HCT116 (cell line): ENCODE data around the gene KRT5. TPM values are rescaled to one million over a fixed set of nuclear protein-coding genes. Genes with fewer than 3 reads are reported as not detected.
A peak's percentile ranks its signal among the peaks of the same experiment; 100 is the strongest.

Experiments
- ATAC-seq: fragments of 200-7000 bp; cut with Tn5 transposase; 2 replicates; pipeline ENCODE4 v1.9.1; 2020; ENCODE audit warnings: mild to moderate bottlenecking, moderate library complexity
- BruUV-seq: library from RNA; stranded (reverse); fragments of 400-500 nt; replicated peaks from 2 replicates; lab custom pipeline; 2021; lab: Mats Ljungman, UMichigan
- CTCF ChIA-PET: fragments of 300-600 bp; sonication (Branson Sonifier 250); formaldehyde crosslinking; loops from one replicate; lab custom pipeline; 2021; ENCODE audit warnings: antibody characterized with exemption; lab: Charles Lee
- POLR2A ChIA-PET: fragments of 300-600, 350-600 bp; sonication (Branson Sonifier 250); formaldehyde crosslinking; loops from one replicate; lab custom pipeline; 2021; ENCODE audit warnings: antibody characterized with exemption; lab: Charles Lee
- RAD21 ChIA-PET, 2 experiments: fragments of 300-600 bp; sonication (Branson Sonifier 250); formaldehyde crosslinking; loops; one replicate each; lab custom pipeline; 2023; ENCODE audit warnings: low total read pairs in 2 of 2; ENCODE audit not compliant: uncharacterized antibody in 2 of 2, unreplicated experiment in 2 of 2, low non-redundant PET in 1 of 2; lab: Charles Lee
- DNase-seq: peaks from one replicate; pipeline ENCODE4 v3.0.0-alpha.2; 2010; ENCODE audit warnings: low read depth, low spot score
- H2AFZ ChIP-seq: fragments of 200-600 bp; shearing (Covaris generic), sonication (generic); 2 replicates; pipeline ENCODE4 v1.6.1; 2017; ENCODE audit warnings: low read depth, mixed run types, mixed read lengths, antibody characterized with exemption, low read length; ENCODE audit not compliant: poor library complexity, severe bottlenecking
- H3K27ac ChIP-seq: 2 replicates; pipeline ENCODE4 v1.5.1; 2012; ENCODE audit warnings: low read depth, low read length
- H3K27me3 ChIP-seq: fragments of 200-600 bp; sonication (generic); 2 replicates; pipeline ENCODE4 v1.6.1; 2016; ENCODE audit warnings: mixed run types, low read length, mixed read lengths; ENCODE audit not compliant: insufficient read depth
- H3K36me3 ChIP-seq, 2 experiments: fragments of 200-500 bp in 1 of 2; fragments of 200-600 bp in 1 of 2; sonication (Bioruptor generic) in 1 of 2; sonication (generic) in 1 of 2; 2 replicates each; pipeline versions ENCODE4 v1.5.1 to v1.6.1; 2014 to 2016; ENCODE audit warnings: low read length in 2 of 2, inconsistent platforms in 1 of 2, mixed read lengths in 1 of 2, mixed run types in 1 of 2; ENCODE audit not compliant: insufficient read depth in 2 of 2, control insufficient read depth in 1 of 2
- H3K4me1 ChIP-seq, 2 experiments: fragments of 200-600 bp in 1 of 2; sonication (generic) in 1 of 2; 2 replicates each; pipeline versions ENCODE4 v1.5.1 to v1.6.1; 2012 to 2017; ENCODE audit warnings: low read length in 2 of 2, inconsistent platforms in 1 of 2, mild to moderate bottlenecking in 1 of 2, mixed read lengths in 1 of 2, mixed run types in 1 of 2, moderate library complexity in 1 of 2; ENCODE audit not compliant: insufficient read depth in 2 of 2, control insufficient read depth in 1 of 2
- H3K4me2 ChIP-seq: fragments of 200-600 bp; sonication (generic); 2 replicates; pipeline ENCODE4 v1.6.1; 2017; ENCODE audit warnings: mixed run types, low read length, mixed read lengths
- H3K4me3 ChIP-seq, 2 experiments: fragments of 200-600 bp in 1 of 2; sonication (generic) in 1 of 2; replicated peaks in 1 of 2; 2 replicates each; pipeline ENCODE4 v1.5.1; 2011 to 2016; ENCODE audit warnings: low read length in 2 of 2, control low read depth in 1 of 2, low read depth in 1 of 2, mild to moderate bottlenecking in 1 of 2, mixed read lengths in 1 of 2, mixed run types in 1 of 2
- H3K79me2 ChIP-seq: fragments of 200-600 bp; sonication (generic); 2 replicates; pipeline ENCODE4 v1.6.1; 2017; ENCODE audit warnings: mild to moderate bottlenecking, mixed run types, low read length, moderate library complexity, mixed read lengths; ENCODE audit not compliant: insufficient read depth
- H3K9ac ChIP-seq: fragments of 200-600 bp; sonication (generic); 2 replicates; pipeline ENCODE4 v1.6.1; 2016; ENCODE audit warnings: low read length, mixed read lengths
- H3K9me2 ChIP-seq: fragments of 200-600 bp; sonication (generic), shearing (Covaris generic); 2 replicates; pipeline ENCODE4 v1.6.1; 2017; ENCODE audit warnings: mixed run types, mild to moderate bottlenecking, moderate library complexity; ENCODE audit not compliant: insufficient read depth
- H3K9me3 ChIP-seq, 2 experiments: fragments of 200-500 bp in 1 of 2; fragments of 200-600 bp in 1 of 2; sonication (Bioruptor generic) in 1 of 2; sonication (generic) in 1 of 2; 2 replicates each; pipeline ENCODE4 v1.6.1; 2014 to 2017; ENCODE audit warnings: low read length in 2 of 2, mixed read lengths in 2 of 2, inconsistent platforms in 1 of 2, low read depth in 1 of 2, mild to moderate bottlenecking in 1 of 2, mixed run types in 1 of 2, moderate library complexity in 1 of 2; ENCODE audit not compliant: control insufficient read depth in 1 of 2, insufficient read depth in 1 of 2
- H4K20me1 ChIP-seq: fragments of 200-600 bp; sonication (generic), shearing (Covaris generic); 2 replicates; pipeline ENCODE4 v1.6.1; 2017; ENCODE audit warnings: mixed run types, mild to moderate bottlenecking, moderate library complexity; ENCODE audit not compliant: insufficient read depth
- CEBPB ChIP-seq: IDR thresholded peaks from 2 replicates; pipeline ENCODE4 v1.6.1; 2012; ENCODE audit warnings: low read depth
- EGR1 ChIP-seq: IDR thresholded peaks from 2 replicates; pipeline ENCODE4 v1.6.1; 2012; ENCODE audit warnings: low read depth
- ELF1 ChIP-seq: IDR thresholded peaks from 2 replicates; pipeline ENCODE4 v1.6.1; 2012; ENCODE audit warnings: low read depth, borderline replicate concordance
- EZH2 ChIP-seq: fragments of 200-600 bp; sonication (generic); IDR thresholded peaks from 2 replicates; pipeline ENCODE4 v1.6.1; 2017; ENCODE audit warnings: antibody characterized with exemption, mixed run types
- EZH2phosphoT487 ChIP-seq: fragments of 200-600 bp; IDR thresholded peaks from 2 replicates; pipeline ENCODE4 v1.6.1; 2018; ENCODE audit warnings: antibody characterized with exemption, borderline replicate concordance
- JUND ChIP-seq: IDR thresholded peaks from 2 replicates; pipeline ENCODE4 v1.6.1; 2012
- POLR2A ChIP-seq: IDR thresholded peaks from 2 replicates; pipeline ENCODE4 v1.7.0; 2011; ENCODE audit warnings: borderline replicate concordance; ENCODE audit not compliant: insufficient read depth, insufficient read length; ENCODE audit errors: extremely low read depth
- POLR2AphosphoS5 ChIP-seq: IDR thresholded peaks from 2 replicates; pipeline ENCODE4 v1.6.1; 2011; ENCODE audit warnings: mild to moderate bottlenecking, low read depth, low read length, moderate library complexity
- RAD21 ChIP-seq: IDR thresholded peaks from 2 replicates; pipeline ENCODE4 v1.6.1; 2012; ENCODE audit warnings: low read depth, mild to moderate bottlenecking
- SIN3A ChIP-seq: IDR thresholded peaks from 2 replicates; pipeline ENCODE4 v1.6.1; 2012; ENCODE audit warnings: low read depth
- SP1 ChIP-seq: IDR thresholded peaks from 2 replicates; pipeline ENCODE4 v1.6.1; 2012; ENCODE audit warnings: low read depth
- SRF ChIP-seq: IDR thresholded peaks from 2 replicates; pipeline ENCODE4 v1.6.1; 2012; ENCODE audit warnings: low read depth
- TCF7L2 ChIP-seq: IDR thresholded peaks from 2 replicates; pipeline ENCODE4 v1.7.0; 2011; ENCODE audit warnings: borderline replicate concordance, inconsistent platforms; ENCODE audit not compliant: insufficient read depth, insufficient read length; ENCODE audit errors: extremely low read depth
- YY1 ChIP-seq: IDR thresholded peaks from 2 replicates; pipeline ENCODE4 v1.6.1; 2011; ENCODE audit warnings: low read length, low read depth, moderate library complexity, mild to moderate bottlenecking; ENCODE audit not compliant: insufficient replicate concordance; ENCODE audit errors: extremely low read depth
- ZFX ChIP-seq: fragments of 450-650 bp; IDR thresholded peaks from 2 replicates; pipeline ENCODE4 v1.6.1; 2017
- ZNF274 ChIP-seq: fragments of 200-500 bp; sonication (Bioruptor generic); IDR thresholded peaks from 2 replicates; pipeline ENCODE4 v1.6.1; 2014; ENCODE audit warnings: mild to moderate bottlenecking, low read depth, low read length, inconsistent platforms
- intact Hi-C: fragments of 100-400 bp; cut with micrococcal nuclease; formaldehyde crosslinking; loops from 2 replicates; pipeline ENCODE4 v1.10.0; 2022
- total RNA-seq: library from RNA; stranded (reverse); gene quantifications from one replicate; pipeline ENCODE4 v1.2.1, GENCODE V29; 2021; ENCODE audit not compliant: unreplicated experiment
- TF ChIP-seq, protein P1 (sequence below), 3 experiments: fragments of 200-600 bp in 1 of 3; sonication (generic) in 1 of 3; IDR thresholded peaks in 2 of 3; conservative IDR thresholded peaks in 1 of 3; 2 replicates each; pipeline ENCODE4 v1.5.1; 2012 to 2017; ENCODE audit warnings: low read depth in 2 of 3, low read length in 2 of 3, antibody characterized with exemption in 1 of 3, borderline replicate concordance in 1 of 3, control low read depth in 1 of 3, mild to moderate bottlenecking in 1 of 3, mixed read lengths in 1 of 3, mixed run types in 1 of 3, moderate library complexity in 1 of 3; ENCODE audit not compliant: insufficient read depth in 1 of 3
- TF ChIP-seq, protein P2 (sequence below): IDR thresholded peaks from 2 replicates; pipeline ENCODE4 v1.6.1; 2012

KRT5 gene
- total RNA-seq, 1 experiment from 2014 or later: 0.44 TPM

DNA sequence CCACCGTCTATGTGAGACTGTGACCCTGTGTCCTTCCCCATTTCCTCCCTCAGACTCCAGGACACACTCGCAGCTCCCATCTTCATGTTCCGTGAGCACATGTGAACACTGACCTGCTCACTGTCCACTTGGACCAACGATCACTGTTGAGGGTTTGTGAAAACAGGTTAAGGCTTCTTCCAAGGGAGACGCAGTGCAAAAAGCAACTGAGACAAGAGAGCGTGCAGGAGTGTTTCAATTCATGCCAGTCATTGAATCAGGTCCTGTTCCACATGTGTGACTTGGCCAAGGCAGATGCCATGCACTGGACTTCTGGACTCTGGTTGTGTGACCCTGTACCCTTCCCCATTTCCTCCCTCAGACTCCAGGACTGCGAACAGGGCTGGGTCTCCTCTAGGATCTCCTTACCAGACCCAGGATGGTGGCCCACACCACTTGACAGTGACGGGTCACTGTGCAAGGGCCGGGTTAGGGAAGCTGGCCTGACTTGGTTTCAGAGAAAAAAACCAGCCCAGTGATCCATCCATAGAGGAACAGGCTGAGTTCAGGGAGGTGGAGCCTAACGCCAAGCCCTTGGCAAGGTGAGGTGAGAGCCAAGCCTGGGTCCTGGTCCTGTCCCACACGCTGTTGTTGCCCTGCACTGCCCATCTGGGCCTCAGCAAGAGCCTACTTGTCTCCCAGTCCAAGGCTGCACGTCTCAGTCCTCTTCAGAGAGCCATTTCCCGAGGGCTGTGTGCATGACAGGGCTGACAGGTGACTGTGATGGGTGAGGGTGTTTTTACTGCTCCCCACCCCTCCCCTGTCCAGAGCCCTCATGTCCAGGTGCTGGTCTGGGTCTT lies 5.7 kb upstream of the KRT5 start (continued):
- TF ChIP-seq, protein P1, sequence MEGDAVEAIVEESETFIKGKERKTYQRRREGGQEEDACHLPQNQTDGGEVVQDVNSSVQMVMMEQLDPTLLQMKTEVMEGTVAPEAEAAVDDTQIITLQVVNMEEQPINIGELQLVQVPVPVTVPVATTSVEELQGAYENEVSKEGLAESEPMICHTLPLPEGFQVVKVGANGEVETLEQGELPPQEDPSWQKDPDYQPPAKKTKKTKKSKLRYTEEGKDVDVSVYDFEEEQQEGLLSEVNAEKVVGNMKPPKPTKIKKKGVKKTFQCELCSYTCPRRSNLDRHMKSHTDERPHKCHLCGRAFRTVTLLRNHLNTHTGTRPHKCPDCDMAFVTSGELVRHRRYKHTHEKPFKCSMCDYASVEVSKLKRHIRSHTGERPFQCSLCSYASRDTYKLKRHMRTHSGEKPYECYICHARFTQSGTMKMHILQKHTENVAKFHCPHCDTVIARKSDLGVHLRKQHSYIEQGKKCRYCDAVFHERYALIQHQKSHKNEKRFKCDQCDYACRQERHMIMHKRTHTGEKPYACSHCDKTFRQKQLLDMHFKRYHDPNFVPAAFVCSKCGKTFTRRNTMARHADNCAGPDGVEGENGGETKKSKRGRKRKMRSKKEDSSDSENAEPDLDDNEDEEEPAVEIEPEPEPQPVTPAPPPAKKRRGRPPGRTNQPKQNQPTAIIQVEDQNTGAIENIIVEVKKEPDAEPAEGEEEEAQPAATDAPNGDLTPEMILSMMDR (IDR thresholded peaks at IDR 0.05 in 2 of 3, conservative IDR thresholded peaks at IDR 0.05 in 1 of 3; ENCODE audit: borderline replicate concordance in 1 of 3, insufficient read depth in 1 of 3, low read depth in 2 of 3, low read length in 2 of 3): no peak
- no peak for TF ChIP-seq POLR2AphosphoS5
- no peak for TF ChIP-seq ZNF274
- no peak for TF ChIP-seq JUND
- no peak for TF ChIP-seq EZH2phosphoT487
- TF ChIP-seq RAD21: no peak
- no peak for TF ChIP-seq SRF
- TF ChIP-seq TCF7L2: no peak
- no peak for TF ChIP-seq EGR1
- TF ChIP-seq, protein P2, sequence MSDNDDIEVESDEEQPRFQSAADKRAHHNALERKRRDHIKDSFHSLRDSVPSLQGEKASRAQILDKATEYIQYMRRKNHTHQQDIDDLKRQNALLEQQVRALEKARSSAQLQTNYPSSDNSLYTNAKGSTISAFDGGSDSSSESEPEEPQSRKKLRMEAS: no peak

DNA sequence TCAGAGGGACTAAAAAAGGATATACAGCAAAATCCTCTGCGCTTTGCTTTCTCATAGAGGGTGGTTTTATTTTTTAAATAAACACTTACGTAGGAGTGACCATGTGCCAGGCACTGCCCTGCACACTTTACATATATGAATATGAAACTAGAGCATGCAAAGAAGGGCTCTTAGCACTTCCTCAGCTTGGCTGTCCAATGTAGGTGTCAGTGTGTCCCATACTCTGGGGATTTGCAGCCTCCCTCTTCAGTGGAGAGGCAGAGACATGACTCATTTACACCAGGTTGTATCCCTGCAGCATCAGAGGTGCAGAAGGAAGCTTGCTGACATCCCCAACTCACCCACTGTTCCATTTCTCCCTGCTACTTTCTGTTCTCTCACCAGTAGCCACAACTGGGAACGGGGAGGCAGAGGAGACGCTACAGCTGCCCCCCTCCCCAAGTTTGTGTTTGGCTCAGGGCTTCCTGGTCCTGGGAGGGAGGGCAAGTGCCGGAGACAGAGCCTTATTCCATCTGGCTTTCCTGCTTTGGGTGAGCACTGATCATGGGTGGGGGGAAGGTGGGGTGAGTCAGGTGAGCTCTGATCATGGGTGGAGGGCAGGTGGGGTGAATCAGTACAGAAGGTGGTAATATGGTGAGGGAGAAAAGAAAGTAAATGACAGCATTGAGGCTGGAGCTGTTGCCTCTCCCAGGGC lies 4.9 kb upstream of the KRT5 start:
- H3K4me1 ChIP-seq: peaks cover 34 to 60% of the 10 kb centered on the region in 2 experiments
- H3K9me2 ChIP-seq: no peaks in the 10 kb centered on the region
- H2AFZ ChIP-seq: no peak overlapping the region
- H3K27me3 ChIP-seq: no peaks in the 10 kb centered on the region
- H3K27ac ChIP-seq: no peak overlapping the region
- DNase-seq: no peak
- BruUV-seq: no TSS peak
- no peaks in the 10 kb centered on the region for H3K36me3 ChIP-seq
- ChIA-PET POLR2A (no interaction called here), RAD21 (no interaction called here), CTCF (no interaction called here)
- ATAC-seq: no peak
- no peaks in the 10 kb centered on the region for H4K20me1 ChIP-seq
- H3K4me2 ChIP-seq: peak overlapping the region; percentile 14; the same call in 1 of the 2 replicates
- no peaks in the 10 kb centered on the region for H3K9me3 ChIP-seq
- no peak overlapping the region for H3K9ac ChIP-seq
- TF ChIP-seq ZFX (no peak), YY1 (no peak), EGR1 (no peak), POLR2AphosphoS5 (no peak), ELF1 (no peak), SP1 (no peak), SRF (no peak), SIN3A (no peak), CEBPB (no peak), POLR2A (no peak), EZH2 (no peak), TCF7L2 (no peak)
- TF ChIP-seq, protein P1 (IDR thresholded peaks at IDR 0.05 in 2 of 3, conservative IDR thresholded peaks at IDR 0.05 in 1 of 3; ENCODE audit: borderline replicate concordance in 1 of 3, insufficient read depth in 1 of 3, low read depth in 2 of 3, low read length in 2 of 3): no peak
- TF ChIP-seq, protein P2: no peak
- TF ChIP-seq, all 23 proteins: peak for 0
- Histone ChIP-seq H3K4me3 (no peak overlapping the region), H3K79me2 (no peaks in the 10 kb centered on the region)
- intact Hi-C loops: no loop called here
